NB4 (cell line): ENCODE data around the gene HAND1.

ENCODE experiments used
- CTCF ChIP-seq: IDR thresholded peaks from one replicate; pipeline ENCODE4 v1.5.1; 2012; ENCODE audit warnings: low read depth, low read length
- POLR2A ChIP-seq: IDR thresholded peaks from 2 replicates; pipeline ENCODE4 v1.6.1; 2011; ENCODE audit warnings: mild to moderate bottlenecking; ENCODE audit not compliant: insufficient read length; ENCODE audit errors: extremely low read depth

GRCh38 chr5:154514331-154514730, 36.3 kb upstream of the HAND1 start:
- TF ChIP-seq POLR2A (no peak), CTCF (no peak)
